ENCODE data around the gene CA6. TPM values are rescaled to one million over a fixed set of nuclear protein-coding genes. Genes with fewer than 3 reads are reported as not detected.
"Not testable (repeated sequence)": the region's sequence is repeated elsewhere in the genome, so short reads cannot be mapped to it uniquely, and the experiment has no call there.

The CA6 gene
- total RNA-seq, 2 donors from 2014 or later: not detected

- peak; percentile 97 for TF ChIP-seq CTCF (IDR thresholded peaks at IDR 0.05)
- Histone ChIP-seq H3K36me3 (no peaks in the 10 kb centered on the region), H3K9ac (ENCODE audit: low read depth in 2 of 2, low read length in 2 of 2) (no peak overlapping the region), H3K4me3 (no peak overlapping the region), H3K27me3 (no peaks in the 10 kb centered on the region), H3K9me3 (no peaks in the 10 kb centered on the region), H3K27ac (no peak overlapping the region), H3K4me1 (no peaks in the 10 kb centered on the region)
- peak; percentile 54 for DNase-seq
- intact Hi-C loops (cut with DNase I): loop anchor here (5.0 kb wide), 2 partner anchors 71 to 116 kb away; no protein-coding TSS in a partner anchor
Observed at GRCh38 chr1:8987881-8988617, 42.4 kb downstream of the CA6 start.

- Histone ChIP-seq H3K4me1 (no peaks in the 10 kb centered on the region), H3K9ac (ENCODE audit: low read depth in 2 of 2, low read length in 2 of 2) (no peak overlapping the region), H3K27ac (no peak overlapping the region), H3K36me3 (no peaks in the 10 kb centered on the region), H3K4me3 (no peak overlapping the region), H3K9me3 (no peaks in the 10 kb centered on the region), H3K27me3 (no peaks in the 10 kb centered on the region)
- intact Hi-C loops (cut with DNase I): loop anchor here (5.0 kb wide), 2 partner anchors 71 to 116 kb away; no protein-coding TSS in a partner anchor
- no peak for DNase-seq
- no peak for TF ChIP-seq CTCF (IDR thresholded peaks at IDR 0.05)
Observed at GRCh38 chr1:8988618-8988967, 42.9 kb downstream of the CA6 start.

GRCh38 chr1:8989061-8989460, 43.4 kb downstream of the CA6 start:
- TF ChIP-seq CTCF (IDR thresholded peaks at IDR 0.05): no peak
- Histone ChIP-seq H3K4me1 (no peaks in the 10 kb centered on the region), H3K4me3 (no peak overlapping the region), H3K9ac (ENCODE audit: low read depth in 2 of 2, low read length in 2 of 2) (no peak overlapping the region), H3K27ac (no peak overlapping the region), H3K36me3 (no peaks in the 10 kb centered on the region), H3K27me3 (no peaks in the 10 kb centered on the region), H3K9me3 (no peaks in the 10 kb centered on the region)
- intact Hi-C loops (cut with DNase I): loop anchor here (5.0 kb wide), 2 partner anchors 72 to 117 kb away; no protein-coding TSS in a partner anchor
- no peak for DNase-seq

GRCh38 chr1:8989821-8990220, 44.2 kb downstream of the CA6 start:
- DNase-seq: no peak
- intact Hi-C loops (cut with DNase I): loop anchor here (5.0 kb wide), 2 partner anchors 73 to 118 kb away; no protein-coding TSS in a partner anchor
- H3K27ac ChIP-seq: no peak overlapping the region
- H3K9me3 ChIP-seq: no peaks in the 10 kb centered on the region
- no peak overlapping the region for H3K4me3 ChIP-seq
- no peaks in the 10 kb centered on the region for H3K4me1 ChIP-seq
- no peak overlapping the region for H3K9ac ChIP-seq (ENCODE audit: low read depth in 2 of 2, low read length in 2 of 2)
- no peak for TF ChIP-seq CTCF (IDR thresholded peaks at IDR 0.05)
- H3K27me3 ChIP-seq: no peaks in the 10 kb centered on the region
- H3K36me3 ChIP-seq: no peaks in the 10 kb centered on the region

- Histone ChIP-seq H3K9me3 (no peaks in the 10 kb centered on the region), H3K4me3 (no peak overlapping the region), H3K4me1 (no peaks in the 10 kb centered on the region), H3K27ac (no peak overlapping the region), H3K27me3 (no peaks in the 10 kb centered on the region), H3K36me3 (no peaks in the 10 kb centered on the region), H3K9ac (ENCODE audit: low read depth in 2 of 2, low read length in 2 of 2) (no peak overlapping the region)
- no peak for DNase-seq
- intact Hi-C loops (cut with DNase I): no loop called here
- TF ChIP-seq CTCF (IDR thresholded peaks at IDR 0.05): no peak
Observed at GRCh38 chr1:8992936-8993687, 47.4 kb downstream of the CA6 start.

- H3K4me3 ChIP-seq; H3K27ac ChIP-seq; H3K9ac ChIP-seq (ENCODE audit: low read depth in 2 of 2, low read length in 2 of 2); H3K9me3 ChIP-seq; H3K36me3 ChIP-seq; DNase-seq; H3K27me3 ChIP-seq; H3K4me1 ChIP-seq; intact Hi-C loops (cut with DNase I): not testable (repeated sequence)
Observed at GRCh38 chr1:8993962-8994675, 48.5 kb downstream of the CA6 start.

GRCh38 chr1:9001534-9002214, 56.0 kb downstream of the CA6 start:
- DNase-seq: peak; percentile 60
- intact Hi-C loops (cut with DNase I): not testable (repeated sequence)

More at GRCh38 chr1:9001534-9002214, 56.0 kb downstream of the CA6 start:
- H3K9ac ChIP-seq (ENCODE audit: low read depth in 2 of 2, low read length in 2 of 2); H3K27me3 ChIP-seq; H3K36me3 ChIP-seq; H3K4me3 ChIP-seq; H3K9me3 ChIP-seq; H3K4me1 ChIP-seq: not testable (repeated sequence)
- H3K27ac ChIP-seq: peak overlapping the region; percentile 55

Measured in colonic mucosa (tissue), 4 donors.